PC-9 (cell line): ENCODE data around the gene SLC39A12. TPM values are rescaled to one million over a fixed set of nuclear protein-coding genes. Genes with fewer than 3 reads are reported as not detected.

Experiments
- BruUV-seq: library from RNA; stranded (reverse); fragments of 400-500 nt; replicated peaks from 2 replicates; lab custom pipeline; 2021; lab: Mats Ljungman, UMichigan
- CTCF ChIA-PET: fragments of 300-600 bp; sonication (Branson Sonifier 250); formaldehyde crosslinking; loops from one replicate; lab custom pipeline; 2022; ENCODE audit warnings: antibody characterized with exemption; lab: Charles Lee
- POLR2A ChIA-PET: fragments of 300-600 bp; sonication (Branson Sonifier 250); formaldehyde crosslinking; loops from one replicate; lab custom pipeline; 2022; ENCODE audit warnings: antibody characterized with exemption; ENCODE audit not compliant: unreplicated experiment; lab: Charles Lee
- DNase-seq, 2 experiments: peaks; one replicate each; pipeline versions ENCODE4 v3.0.0 to v3.0.0-alpha.2; 2015 to 2022; ENCODE audit warnings: mixed read lengths in 1 of 2
- H2AFZ ChIP-seq: fragments of 200-600 bp; sonication (generic); 2 replicates; pipeline ENCODE4 v1.8.1; 2017; ENCODE audit warnings: antibody characterized with exemption
- H3F3A ChIP-seq: fragments of 200-600 bp; sonication (generic); 2 replicates; pipeline ENCODE4 v1.8.1; 2017; ENCODE audit warnings: antibody characterized with exemption, mild to moderate bottlenecking, low read depth; ENCODE audit not compliant: insufficient read depth
- H3K27ac ChIP-seq: fragments of 200-600 bp; sonication (generic); 2 replicates; pipeline ENCODE4 v1.6.1; 2016; ENCODE audit warnings: mixed run types
- H3K27me3 ChIP-seq: fragments of 200-600 bp; sonication (generic); 2 replicates; pipeline ENCODE4 v1.6.1; 2016; ENCODE audit warnings: low read depth, mixed run types; ENCODE audit not compliant: insufficient read depth
- H3K36me3 ChIP-seq: fragments of 200-600 bp; sonication (generic); 2 replicates; pipeline ENCODE4 v1.6.1; 2016; ENCODE audit warnings: low read depth, mixed run types
- H3K4me1 ChIP-seq: fragments of 200-600 bp; sonication (generic); replicated peaks from 2 replicates; pipeline ENCODE4 v1.6.1; 2016; ENCODE audit warnings: mixed run types; ENCODE audit not compliant: insufficient read depth
- H3K4me2 ChIP-seq: fragments of 200-600 bp; sonication (generic); 2 replicates; pipeline ENCODE4 v1.6.1; 2017; ENCODE audit warnings: mixed run types
- H3K4me3 ChIP-seq: fragments of 200-600 bp; sonication (generic); 2 replicates; pipeline ENCODE4 v1.6.1; 2016; ENCODE audit warnings: mixed run types
- H3K79me2 ChIP-seq: fragments of 200-600 bp; sonication (generic); 2 replicates; pipeline ENCODE4 v1.6.1; 2017; ENCODE audit warnings: low read depth, mixed run types
- H3K9me2 ChIP-seq: fragments of 200-600 bp; sonication (generic); 2 replicates; pipeline ENCODE4 v1.8.1; 2017; ENCODE audit warnings: mild to moderate bottlenecking; ENCODE audit not compliant: insufficient read depth
- H3K9me3 ChIP-seq: fragments of 200-600 bp; sonication (generic); 2 replicates; pipeline ENCODE4 v1.8.1; 2016; ENCODE audit warnings: low read depth; ENCODE audit not compliant: insufficient read depth
- H4K20me1 ChIP-seq: fragments of 200-600 bp; sonication (generic); 2 replicates; pipeline ENCODE4 v1.8.1; 2017; ENCODE audit not compliant: insufficient read depth
- CTCF ChIP-seq: fragments of 200-600 bp; sonication (generic); conservative IDR thresholded peaks from 2 replicates; pipeline ENCODE4 v1.6.1; 2017; ENCODE audit warnings: mixed run types, antibody characterized with exemption, mild to moderate bottlenecking, moderate library complexity
- EZH2 ChIP-seq: fragments of 200-600 bp; sonication (generic); IDR thresholded peaks from 2 replicates; pipeline ENCODE4 v1.8.0; 2017; ENCODE audit warnings: antibody characterized with exemption, low read depth
- intact Hi-C: fragments of 100-400 bp; cut with micrococcal nuclease; formaldehyde crosslinking; loops from one replicate; pipeline ENCODE4 v1.10.0; 2022; ENCODE audit not compliant: unreplicated experiment
- total RNA-seq: library from RNA; stranded (reverse); gene quantifications from 2 replicates; pipeline ENCODE4 v1.2.3, GENCODE V29; 2021

Gene SLC39A12
- total RNA-seq, 1 experiment from 2014 or later: not detected

GRCh38 chr10:18021725-18022480, 70.2 kb downstream of the SLC39A12 start:
- POLR2A ChIA-PET: no interaction called here
- Histone ChIP-seq H3K36me3 (no peaks in the 10 kb centered on the region), H2AFZ (no peak overlapping the region), H3K4me2 (no peak overlapping the region), H3K27ac (no peak overlapping the region), H3K79me2 (no peaks in the 10 kb centered on the region), H4K20me1 (no peaks in the 10 kb centered on the region), H3K4me3 (no peak overlapping the region), H3F3A (no peaks in the 10 kb centered on the region), H3K9me2 (no peaks in the 10 kb centered on the region), H3K27me3 (no peaks in the 10 kb centered on the region), H3K9me3 (no peaks in the 10 kb centered on the region), H3K4me1 (no peaks in the 10 kb centered on the region)
- intact Hi-C loops: no loop called here
- CTCF ChIA-PET: no interaction called here
- no peak for TF ChIP-seq EZH2
- no peak for TF ChIP-seq CTCF
- no peak for DNase-seq
- no TSS peak for BruUV-seq

GRCh38 chr10:18043148-18044006, 91.7 kb downstream of the SLC39A12 start:
- no peaks in the 10 kb centered on the region for H3K27me3 ChIP-seq
- H3K36me3 ChIP-seq: no peaks in the 10 kb centered on the region
- no peaks in the 10 kb centered on the region for H3F3A ChIP-seq
- ChIA-PET POLR2A (no interaction called here), CTCF (interaction anchor here (0.7 kb wide), 1 partner anchor 142 kb away, joined by 3 read pairs; no protein-coding TSS in a partner anchor)
- DNase-seq: no peak
- H3K9me3 ChIP-seq: no peaks in the 10 kb centered on the region
- H4K20me1 ChIP-seq: no peaks in the 10 kb centered on the region
- H3K9me2 ChIP-seq: no peaks in the 10 kb centered on the region
- H3K79me2 ChIP-seq: no peaks in the 10 kb centered on the region
- no peak overlapping the region for H3K4me3 ChIP-seq
- intact Hi-C loops: no loop called here
- no peaks in the 10 kb centered on the region for H3K4me1 ChIP-seq
- no peak overlapping the region for H3K27ac ChIP-seq
- H2AFZ ChIP-seq: no peak overlapping the region
- TF ChIP-seq EZH2: no peak
- TF ChIP-seq CTCF: no peak
- no peak overlapping the region for H3K4me2 ChIP-seq
- BruUV-seq: no TSS peak

GRCh38 chr10:18044976-18045720, 93.4 kb downstream of the SLC39A12 start:
- DNase-seq: no peak
- CTCF ChIA-PET: no interaction called here
- Histone ChIP-seq H4K20me1 (no peaks in the 10 kb centered on the region), H3K9me2 (no peaks in the 10 kb centered on the region), H3K27me3 (no peaks in the 10 kb centered on the region), H3K27ac (no peak overlapping the region), H3K4me1 (no peaks in the 10 kb centered on the region), H3K79me2 (no peaks in the 10 kb centered on the region), H3K36me3 (no peaks in the 10 kb centered on the region), H3F3A (no peaks in the 10 kb centered on the region), H2AFZ (no peak overlapping the region), H3K4me3 (no peak overlapping the region), H3K9me3 (no peaks in the 10 kb centered on the region), H3K4me2 (no peak overlapping the region)
- POLR2A ChIA-PET: no interaction called here
- intact Hi-C loops: no loop called here
- BruUV-seq: no TSS peak
- TF ChIP-seq CTCF (no peak), EZH2 (no peak)
